ENCODE measurements around the gene RILPL1. TPM values are rescaled to one million over a fixed set of nuclear protein-coding genes. Genes with fewer than 3 reads are reported as not detected.

RILPL1 gene
- total and polyA plus RNA-seq, 10 of the 15 experiments (the other 5 are each of a cell fraction or from before 2014, with no cell fraction given), result 0.05 to 0.61 (median 0.25) TPM

DNA sequence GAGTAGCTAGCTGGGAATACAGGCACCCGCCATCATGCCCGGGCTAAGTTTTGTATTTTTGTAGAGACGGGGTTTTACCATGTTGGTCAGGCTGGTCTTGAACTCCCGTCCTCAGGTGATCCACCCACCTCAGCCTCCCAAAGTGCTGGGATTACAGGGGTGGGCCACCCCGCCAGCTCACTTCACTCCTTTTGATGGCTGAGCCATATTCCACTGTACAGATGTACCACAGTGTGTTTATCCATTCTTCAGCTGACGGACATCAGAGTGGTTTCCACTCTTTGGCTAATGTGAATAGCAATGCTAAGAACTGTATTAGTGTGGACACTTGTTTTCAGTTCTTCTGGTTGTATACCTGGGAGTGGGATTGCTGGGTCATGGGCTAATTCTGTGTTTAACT, 46.1 kb downstream of the RILPL1 start:
- ChIA-PET CTCF (no interaction called here), SMC1A (ENCODE audit: uncharacterized antibody, unreplicated experiment) (no interaction called here), POLR2A (no interaction called here), RAD21 (ENCODE audit: unreplicated experiment) (no interaction called here)
- no peaks in the 10 kb centered on the region for H3K9me3 ChIP-seq (replicated peaks; ENCODE audit: control insufficient read depth, insufficient read depth, low read length)
- in situ Hi-C loops (cut with MboI), result no loop called here
- no peak overlapping the region for H3K9ac ChIP-seq (ENCODE audit: control insufficient read depth, insufficient read depth, low read length)
- no peak for DNase-seq (ENCODE audit: low read depth, low spot score)
- ATAC-seq, result no peak
- H4K20me1 ChIP-seq (ENCODE audit: control insufficient read depth, insufficient read depth), result no peaks in the 10 kb centered on the region
- no peak for FAIRE-seq
- H3K4me1 ChIP-seq (ENCODE audit: control insufficient read depth, insufficient read depth, low read length), result no peaks in the 10 kb centered on the region
- no peaks in the 10 kb centered on the region for H3K79me2 ChIP-seq (ENCODE audit: control insufficient read depth, insufficient read depth, low read length)
- 72% methylated on average over 6 of the region's 6 CpGs for WGBS (ENCODE audit: insufficient coverage, insufficient replicate concordance, low lambda C conversion rate, missing lambda C conversion rate)
- no peak overlapping the region for H3K27ac ChIP-seq (ENCODE audit: control insufficient read depth, insufficient read depth)
- H3K27me3 ChIP-seq (replicated peaks in 1 of 2; ENCODE audit: control insufficient read depth in 2 of 2, insufficient read depth in 2 of 2, low read length in 1 of 2), result no peaks in the 10 kb centered on the region
- H2AFZ ChIP-seq (ENCODE audit: control insufficient read depth, low read depth, low read length), result no peak overlapping the region
- H3K4me2 ChIP-seq (ENCODE audit: control insufficient read depth, insufficient read depth), result no peak overlapping the region
- TF ChIP-seq ZBTB33 (IDR thresholded peaks at IDR 0.05) (no peak), ZNF384 (IDR thresholded peaks at IDR 0.05; ENCODE audit: borderline replicate concordance, low read depth, low read length) (no peak), STAT1 (conservative IDR thresholded peaks at IDR 0.05) (no peak), ZBTB11 (CRISPR knock-in tag; IDR thresholded peaks at IDR 0.05) (no peak), NR2F1 (conservative IDR thresholded peaks at IDR 0.05) (no peak), ATF7 (IDR thresholded peaks at IDR 0.05; ENCODE audit: low read depth) (no peak), RAD51 (IDR thresholded peaks at IDR 0.05) (no peak), ZNF622 (IDR thresholded peaks at IDR 0.05) (no peak), PML (IDR thresholded peaks at IDR 0.05; ENCODE audit: low read length) (no peak), ELK1 (IDR thresholded peaks at IDR 0.05; ENCODE audit: low read depth, low read length) (no peak), IRF4 (IDR thresholded peaks at IDR 0.05; ENCODE audit: low read depth, low read length) (no peak), RCOR1 (conservative IDR thresholded peaks at IDR 0.05; ENCODE audit: low read depth, low read length) (no peak), FOXM1 (IDR thresholded peaks at IDR 0.05; ENCODE audit: low read depth, low read length) (no peak), MYB (IDR thresholded peaks at IDR 0.05; ENCODE audit: borderline replicate concordance, low read depth, low read length) (no peak), JUNB (IDR thresholded peaks at IDR 0.05) (no peak), MLLT1 (IDR thresholded peaks at IDR 0.05) (no peak), IKZF1 (conservative IDR thresholded peaks at IDR 0.05) (no peak), RBBP5 (conservative IDR thresholded peaks at IDR 0.05) (no peak), HDAC6 (IDR thresholded peaks at IDR 0.05; ENCODE audit: unreplicated experiment) (no peak)
- TF ChIP-seq, protein P1, sequence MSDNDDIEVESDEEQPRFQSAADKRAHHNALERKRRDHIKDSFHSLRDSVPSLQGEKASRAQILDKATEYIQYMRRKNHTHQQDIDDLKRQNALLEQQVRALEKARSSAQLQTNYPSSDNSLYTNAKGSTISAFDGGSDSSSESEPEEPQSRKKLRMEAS (IDR thresholded peaks at IDR 0.05; ENCODE audit: low read depth, low read length), result no peak
- no peaks in the 10 kb centered on the region for H3K36me3 ChIP-seq (ENCODE audit: control insufficient read depth in 2 of 2, insufficient read depth in 2 of 2, low read length in 1 of 2)
- intact Hi-C loops (cut with micrococcal nuclease; ENCODE audit: unreplicated experiment), result no loop called here
- no TSS peak for BruUV-seq (replicated peaks)
- H3K4me3 ChIP-seq, result no peak overlapping the region

All from GM12878 (cell line).